ENCODE results near the gene HPSE.

The HPSE gene

GRCh38 chr4:83334425-83335241, at the start of gene HPSE:
Gene HPSE, minus strand, starts transcription at chr4:83334848. Its CDS starts 66 bp downstream, at chr4:83334782.
- no peaks in the 10 kb centered on the region for H3K4me1 ChIP-seq (ENCODE audit: insufficient read depth, insufficient read length)

GRCh38 chr4:83382850-83383249, 48.2 kb upstream of the HPSE start:
- H3K36me3 ChIP-seq (ENCODE audit: insufficient read depth, insufficient read length, low read length): no peaks in the 10 kb centered on the region
- no peak for DNase-seq (ENCODE audit: low read depth, low spot score)
- H3K9me3 ChIP-seq (ENCODE audit: insufficient read depth, low read length): peaks cover 20% of the 10 kb centered on the region; the same call in 1 of the 2 replicates
- H3K9ac ChIP-seq (ENCODE audit: insufficient read length, low read depth): no peak overlapping the region
- TF ChIP-seq SUZ12 (IDR thresholded peaks at IDR 0.05; ENCODE audit: extremely low read depth, insufficient read depth, insufficient read length) (no peak), ZNF274 (IDR thresholded peaks at IDR 0.05; ENCODE audit: low read depth, low read length) (no peak), YY1 (IDR thresholded peaks at IDR 0.05; ENCODE audit: insufficient read depth, insufficient read length) (no peak)
- H3K4me3 ChIP-seq (ENCODE audit: insufficient read length, low read depth): no peak overlapping the region
- H3K4me1 ChIP-seq (ENCODE audit: insufficient read depth, insufficient read length): no peaks in the 10 kb centered on the region
- H3K27me3 ChIP-seq (ENCODE audit: insufficient read depth, insufficient read length): peaks cover 9% of the 10 kb centered on the region

More at GRCh38 chr4:83334425-83335241, at the start of gene HPSE:
- DNase-seq (ENCODE audit: low read depth, low spot score): peak; percentile 40
- TF ChIP-seq YY1 (IDR thresholded peaks at IDR 0.05; ENCODE audit: insufficient read depth, insufficient read length): no peak
- Histone ChIP-seq H3K9ac (ENCODE audit: insufficient read length, low read depth) (peak within 1 kb of the TSS; percentile 61), H3K9me3 (ENCODE audit: insufficient read depth, low read length) (no peaks in the 10 kb centered on the region), H3K4me3 (ENCODE audit: insufficient read length, low read depth) (peak within 1 kb of the TSS; percentile 63), H3K27me3 (ENCODE audit: insufficient read depth, insufficient read length) (peaks cover 59% of the 10 kb centered on the region), H3K36me3 (ENCODE audit: insufficient read depth, insufficient read length, low read length) (no peaks in the 10 kb centered on the region)

GRCh38 chr4:83381173-83381572, 46.5 kb upstream of the HPSE start:
- no peaks in the 10 kb centered on the region for H3K4me1 ChIP-seq (ENCODE audit: insufficient read depth, insufficient read length)
- TF ChIP-seq ZNF274 (IDR thresholded peaks at IDR 0.05; ENCODE audit: low read depth, low read length) (no peak), SUZ12 (IDR thresholded peaks at IDR 0.05; ENCODE audit: extremely low read depth, insufficient read depth, insufficient read length) (no peak), YY1 (IDR thresholded peaks at IDR 0.05; ENCODE audit: insufficient read depth, insufficient read length) (no peak)
- H3K36me3 ChIP-seq (ENCODE audit: insufficient read depth, insufficient read length, low read length): no peaks in the 10 kb centered on the region
- H3K27me3 ChIP-seq (ENCODE audit: insufficient read depth, insufficient read length): no peaks in the 10 kb centered on the region
- peaks cover 24% of the 10 kb centered on the region; the same call in 1 of the 2 replicates for H3K9me3 ChIP-seq (ENCODE audit: insufficient read depth, low read length)
- H3K4me3 ChIP-seq (ENCODE audit: insufficient read length, low read depth): no peak overlapping the region
- no peak for DNase-seq (ENCODE audit: low read depth, low spot score)
- H3K9ac ChIP-seq (ENCODE audit: insufficient read length, low read depth): no peak overlapping the region

GRCh38 chr4:83378419-83378818, 43.8 kb upstream of the HPSE start:
- H3K36me3 ChIP-seq (ENCODE audit: insufficient read depth, insufficient read length, low read length): no peaks in the 10 kb centered on the region
- no peak for DNase-seq (ENCODE audit: low read depth, low spot score)
- H3K27me3 ChIP-seq (ENCODE audit: insufficient read depth, insufficient read length): no peaks in the 10 kb centered on the region
- H3K4me3 ChIP-seq (ENCODE audit: insufficient read length, low read depth): no peak overlapping the region
- no peak for TF ChIP-seq YY1 (IDR thresholded peaks at IDR 0.05; ENCODE audit: insufficient read depth, insufficient read length)
- no peak for TF ChIP-seq ZNF274 (IDR thresholded peaks at IDR 0.05; ENCODE audit: low read depth, low read length)
- no peak for TF ChIP-seq SUZ12 (IDR thresholded peaks at IDR 0.05; ENCODE audit: extremely low read depth, insufficient read depth, insufficient read length)
- H3K9me3 ChIP-seq (ENCODE audit: insufficient read depth, low read length): peaks cover 17% of the 10 kb centered on the region; the same call in 1 of the 2 replicates
- no peak overlapping the region for H3K9ac ChIP-seq (ENCODE audit: insufficient read length, low read depth)
- no peaks in the 10 kb centered on the region for H3K4me1 ChIP-seq (ENCODE audit: insufficient read depth, insufficient read length)

- TF ChIP-seq YY1 (IDR thresholded peaks at IDR 0.05; ENCODE audit: insufficient read depth, insufficient read length) (no peak), SUZ12 (IDR thresholded peaks at IDR 0.05; ENCODE audit: extremely low read depth, insufficient read depth, insufficient read length) (no peak), ZNF274 (IDR thresholded peaks at IDR 0.05; ENCODE audit: low read depth, low read length) (no peak)
- no peak for DNase-seq (ENCODE audit: low read depth, low spot score)
- Histone ChIP-seq H3K9ac (ENCODE audit: insufficient read length, low read depth) (no peak overlapping the region), H3K36me3 (ENCODE audit: insufficient read depth, insufficient read length, low read length) (no peaks in the 10 kb centered on the region), H3K4me3 (ENCODE audit: insufficient read length, low read depth) (no peak overlapping the region), H3K27me3 (ENCODE audit: insufficient read depth, insufficient read length) (no peaks in the 10 kb centered on the region), H3K4me1 (ENCODE audit: insufficient read depth, insufficient read length) (no peaks in the 10 kb centered on the region), H3K9me3 (ENCODE audit: insufficient read depth, low read length) (peaks cover 4% of the 10 kb centered on the region; the same call in 1 of the 2 replicates)
Observed at GRCh38 chr4:83372931-83373330, 38.3 kb upstream of the HPSE start.

- Histone ChIP-seq H3K9ac (ENCODE audit: insufficient read length, low read depth) (no peak overlapping the region), H3K27me3 (ENCODE audit: insufficient read depth, insufficient read length) (no peaks in the 10 kb centered on the region), H3K36me3 (ENCODE audit: insufficient read depth, insufficient read length, low read length) (no peaks in the 10 kb centered on the region), H3K9me3 (ENCODE audit: insufficient read depth, low read length) (no peaks in the 10 kb centered on the region), H3K4me1 (ENCODE audit: insufficient read depth, insufficient read length) (no peaks in the 10 kb centered on the region), H3K4me3 (ENCODE audit: insufficient read length, low read depth) (no peak overlapping the region)
- TF ChIP-seq ZNF274 (IDR thresholded peaks at IDR 0.05; ENCODE audit: low read depth, low read length): no peak
- no peak for TF ChIP-seq SUZ12 (IDR thresholded peaks at IDR 0.05; ENCODE audit: extremely low read depth, insufficient read depth, insufficient read length)
- no peak for TF ChIP-seq YY1 (IDR thresholded peaks at IDR 0.05; ENCODE audit: insufficient read depth, insufficient read length)
- no peak for DNase-seq (ENCODE audit: low read depth, low spot score)
Observed at GRCh38 chr4:83371936-83372335, 37.3 kb upstream of the HPSE start.

- H3K36me3 ChIP-seq (ENCODE audit: insufficient read depth, insufficient read length, low read length): no peaks in the 10 kb centered on the region
- no peak for TF ChIP-seq YY1 (IDR thresholded peaks at IDR 0.05; ENCODE audit: insufficient read depth, insufficient read length)
- TF ChIP-seq SUZ12 (IDR thresholded peaks at IDR 0.05; ENCODE audit: extremely low read depth, insufficient read depth, insufficient read length): no peak
- no peak for TF ChIP-seq ZNF274 (IDR thresholded peaks at IDR 0.05; ENCODE audit: low read depth, low read length)
- H3K9ac ChIP-seq (ENCODE audit: insufficient read length, low read depth): no peak overlapping the region
Observed at GRCh38 chr4:83371235-83371634, 36.6 kb upstream of the HPSE start.

More at GRCh38 chr4:83371235-83371634, 36.6 kb upstream of the HPSE start:
- DNase-seq (ENCODE audit: low read depth, low spot score): no peak
- H3K4me3 ChIP-seq (ENCODE audit: insufficient read length, low read depth): no peak overlapping the region
- no peaks in the 10 kb centered on the region for H3K9me3 ChIP-seq (ENCODE audit: insufficient read depth, low read length)
- H3K27me3 ChIP-seq (ENCODE audit: insufficient read depth, insufficient read length): no peaks in the 10 kb centered on the region
- H3K4me1 ChIP-seq (ENCODE audit: insufficient read depth, insufficient read length): no peaks in the 10 kb centered on the region

Data from NT2/D1 (cell line).